HL-60 (cell line): ENCODE measurements around the gene NKAIN2.

Experiments used
- GABPA ChIP-seq: IDR thresholded peaks from 2 replicates; pipeline ENCODE4 v1.6.1; 2012; ENCODE audit warnings: low read depth
- POLR2AphosphoS5 ChIP-seq: IDR thresholded peaks from 2 replicates; pipeline ENCODE4 v1.6.1; 2012; ENCODE audit warnings: low read depth
- SPI1 ChIP-seq: IDR thresholded peaks from 2 replicates; pipeline ENCODE4 v1.6.1; 2012; ENCODE audit warnings: low read depth, mild to moderate bottlenecking, borderline replicate concordance
- TF ChIP-seq, protein P1 (sequence below): IDR thresholded peaks from one replicate; pipeline ENCODE4 v1.5.1; 2011; ENCODE audit warnings: low read length, control low read depth, inconsistent platforms; ENCODE audit not compliant: insufficient read depth

DNA sequence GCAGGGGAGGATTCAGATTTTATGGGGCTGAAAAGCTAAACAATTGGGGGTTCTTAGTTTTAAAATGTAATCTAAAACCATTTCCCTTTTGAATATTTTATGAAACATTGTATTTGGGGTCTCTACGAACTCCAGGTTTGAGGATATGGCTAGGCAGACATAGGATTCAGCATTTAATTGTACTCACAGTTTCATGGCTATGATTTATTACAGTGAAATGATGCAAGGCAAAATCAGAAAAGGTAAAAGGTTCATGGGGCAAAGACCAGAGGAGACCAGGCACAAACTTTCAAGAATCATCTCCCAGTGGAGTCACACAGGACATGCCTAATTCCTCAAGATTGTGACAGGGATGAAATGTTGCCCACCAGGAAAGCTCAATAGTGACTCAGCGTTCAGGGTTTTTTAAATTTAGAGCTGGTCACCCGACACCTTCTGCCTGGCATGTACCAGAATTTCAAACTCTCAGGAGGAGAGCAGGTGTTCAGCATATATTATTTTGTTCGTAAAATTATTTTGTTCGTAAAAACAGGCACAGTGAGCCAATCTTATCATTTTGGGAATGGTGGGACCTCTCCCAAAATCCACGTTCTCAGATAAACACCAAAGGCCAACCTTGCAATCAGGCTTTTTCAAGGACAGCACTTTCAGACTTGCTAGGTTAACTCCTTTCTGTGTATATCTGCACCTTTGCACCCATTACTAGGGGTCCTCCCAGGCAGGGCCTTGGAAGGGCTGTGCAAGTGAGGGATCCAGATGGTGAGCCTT lies 270.3 kb downstream of the NKAIN2 start:
- no peak for TF ChIP-seq SPI1
- TF ChIP-seq POLR2AphosphoS5: no peak
- TF ChIP-seq, protein P1, sequence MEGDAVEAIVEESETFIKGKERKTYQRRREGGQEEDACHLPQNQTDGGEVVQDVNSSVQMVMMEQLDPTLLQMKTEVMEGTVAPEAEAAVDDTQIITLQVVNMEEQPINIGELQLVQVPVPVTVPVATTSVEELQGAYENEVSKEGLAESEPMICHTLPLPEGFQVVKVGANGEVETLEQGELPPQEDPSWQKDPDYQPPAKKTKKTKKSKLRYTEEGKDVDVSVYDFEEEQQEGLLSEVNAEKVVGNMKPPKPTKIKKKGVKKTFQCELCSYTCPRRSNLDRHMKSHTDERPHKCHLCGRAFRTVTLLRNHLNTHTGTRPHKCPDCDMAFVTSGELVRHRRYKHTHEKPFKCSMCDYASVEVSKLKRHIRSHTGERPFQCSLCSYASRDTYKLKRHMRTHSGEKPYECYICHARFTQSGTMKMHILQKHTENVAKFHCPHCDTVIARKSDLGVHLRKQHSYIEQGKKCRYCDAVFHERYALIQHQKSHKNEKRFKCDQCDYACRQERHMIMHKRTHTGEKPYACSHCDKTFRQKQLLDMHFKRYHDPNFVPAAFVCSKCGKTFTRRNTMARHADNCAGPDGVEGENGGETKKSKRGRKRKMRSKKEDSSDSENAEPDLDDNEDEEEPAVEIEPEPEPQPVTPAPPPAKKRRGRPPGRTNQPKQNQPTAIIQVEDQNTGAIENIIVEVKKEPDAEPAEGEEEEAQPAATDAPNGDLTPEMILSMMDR: no peak
- no peak for TF ChIP-seq GABPA
